Uterus (tissue), 2 donors: ENCODE measurements around the gene ANXA6.

Experiments
- CTCF ChIP-seq, 4 experiments: fragments of 200-600 bp in 2 of 4; fragments of 450-650 bp in 2 of 4; sonication (generic) in 2 of 4; IDR thresholded peaks; one replicate each; pipeline ENCODE4 v1.5.1; 2016 to 2019; ENCODE audit warnings: antibody characterized with exemption in 4 of 4, mild to moderate bottlenecking in 2 of 4, moderate library complexity in 1 of 4
- POLR2A ChIP-seq, 2 donors: fragments of 450-650 bp; IDR thresholded peaks; one replicate each; pipeline ENCODE4 v1.6.1; 2016; ENCODE audit warnings: antibody characterized with exemption in 2 of 2, mild to moderate bottlenecking in 1 of 2, moderate library complexity in 1 of 2

- TF ChIP-seq CTCF (IDR thresholded peaks at IDR 0.05) (no peak), POLR2A (IDR thresholded peaks at IDR 0.05) (no peak)
Observed at GRCh38 chr5:151074557-151074956, 83.0 kb downstream of the ANXA6 start.
